Measurements from ENCODE around the gene NKAIN2. TPM values are rescaled to one million over a fixed set of nuclear protein-coding genes. Genes with fewer than 3 reads are reported as not detected.

The NKAIN2 gene
- total RNA-seq, 1 experiment from 2014 or later: not detected

- ChIA-PET POLR2A (no interaction called here), RAD21 (ENCODE audit: low non-redundant PET in 1 of 2, low total read pairs in 2 of 2, uncharacterized antibody in 2 of 2, unreplicated experiment in 2 of 2) (no interaction called here), CTCF (no interaction called here)
- Histone ChIP-seq H3K27me3 (ENCODE audit: insufficient read depth, low read length) (peaks cover 32% of the 10 kb centered on the region), H3K9ac (ENCODE audit: low read length) (no peak overlapping the region), H4K20me1 (ENCODE audit: insufficient read depth) (no peaks in the 10 kb centered on the region), H3K4me3 (replicated peaks in 1 of 2; ENCODE audit: low read depth in 1 of 2, low read length in 2 of 2) (no peak overlapping the region), H2AFZ (ENCODE audit: low read depth, low read length, poor library complexity, severe bottlenecking) (no peak overlapping the region), H3K9me3 (ENCODE audit: control insufficient read depth in 1 of 2, insufficient read depth in 1 of 2, low read depth in 1 of 2, low read length in 2 of 2) (no peaks in the 10 kb centered on the region), H3K9me2 (ENCODE audit: insufficient read depth) (no peaks in the 10 kb centered on the region), H3K4me1 (ENCODE audit: control insufficient read depth in 1 of 2, insufficient read depth in 2 of 2, low read length in 2 of 2) (no peaks in the 10 kb centered on the region), H3K79me2 (ENCODE audit: insufficient read depth, low read length) (no peaks in the 10 kb centered on the region), H3K36me3 (ENCODE audit: control insufficient read depth in 1 of 2, insufficient read depth in 2 of 2, low read length in 2 of 2) (no peaks in the 10 kb centered on the region), H3K27ac (ENCODE audit: low read depth, low read length) (no peak overlapping the region), H3K4me2 (ENCODE audit: low read length) (no peak overlapping the region)
- no peak for TF ChIP-seq CEBPB (IDR thresholded peaks at IDR 0.05; ENCODE audit: low read depth)
- no peak for TF ChIP-seq RAD21 (IDR thresholded peaks at IDR 0.05; ENCODE audit: low read depth)
- TF ChIP-seq SIN3A (IDR thresholded peaks at IDR 0.05; ENCODE audit: low read depth): no peak
- no peak for TF ChIP-seq YY1 (IDR thresholded peaks at IDR 0.05; ENCODE audit: extremely low read depth, insufficient replicate concordance, low read depth, low read length)
- TF ChIP-seq ELF1 (IDR thresholded peaks at IDR 0.05; ENCODE audit: borderline replicate concordance, low read depth): no peak
- no peak for TF ChIP-seq POLR2AphosphoS5 (IDR thresholded peaks at IDR 0.05; ENCODE audit: low read depth, low read length)
- TF ChIP-seq POLR2A (IDR thresholded peaks at IDR 0.05; ENCODE audit: borderline replicate concordance, extremely low read depth, insufficient read depth, insufficient read length): no peak
- TF ChIP-seq EZH2phosphoT487 (IDR thresholded peaks at IDR 0.05; ENCODE audit: borderline replicate concordance): no peak
- TF ChIP-seq FOSL1 (IDR thresholded peaks at IDR 0.05; ENCODE audit: low read depth): no peak
- no peak for TF ChIP-seq ZFX (IDR thresholded peaks at IDR 0.05)
- no peak for TF ChIP-seq JUND (IDR thresholded peaks at IDR 0.05)
- intact Hi-C loops (cut with micrococcal nuclease): loop anchor here (5.0 kb wide), 1 partner anchor 1047 kb away; no protein-coding TSS in a partner anchor
- DNase-seq (ENCODE audit: low read depth, low spot score): no peak
- no peak for ATAC-seq
- BruUV-seq (replicated peaks): no TSS peak
These were observed 1.3 kb downstream of the NKAIN2 start for GRCh38 chr6:123804787-123805540.

- Histone ChIP-seq H3K27ac (ENCODE audit: low read depth, low read length) (no peak overlapping the region), H3K9me3 (ENCODE audit: control insufficient read depth in 1 of 2, insufficient read depth in 1 of 2, low read depth in 1 of 2, low read length in 2 of 2) (no peaks in the 10 kb centered on the region), H2AFZ (ENCODE audit: low read depth, low read length, poor library complexity, severe bottlenecking) (no peak overlapping the region), H3K79me2 (ENCODE audit: insufficient read depth, low read length) (no peaks in the 10 kb centered on the region), H3K9me2 (ENCODE audit: insufficient read depth) (no peaks in the 10 kb centered on the region), H3K4me3 (replicated peaks in 1 of 2; ENCODE audit: low read depth in 1 of 2, low read length in 2 of 2) (no peak overlapping the region), H3K36me3 (ENCODE audit: control insufficient read depth in 1 of 2, insufficient read depth in 2 of 2, low read length in 2 of 2) (no peaks in the 10 kb centered on the region), H4K20me1 (ENCODE audit: insufficient read depth) (no peaks in the 10 kb centered on the region), H3K4me2 (ENCODE audit: low read length) (no peak overlapping the region), H3K4me1 (ENCODE audit: control insufficient read depth in 1 of 2, insufficient read depth in 2 of 2, low read length in 2 of 2) (no peaks in the 10 kb centered on the region), H3K27me3 (ENCODE audit: insufficient read depth, low read length) (peaks cover 24% of the 10 kb centered on the region), H3K9ac (ENCODE audit: low read length) (no peak overlapping the region)
- no peak for ATAC-seq
- CTCF ChIA-PET: no interaction called here
- intact Hi-C loops (cut with micrococcal nuclease): no loop called here
- no peak for TF ChIP-seq POLR2AphosphoS5 (IDR thresholded peaks at IDR 0.05; ENCODE audit: low read depth, low read length)
- RAD21 ChIA-PET (ENCODE audit: low non-redundant PET in 1 of 2, low total read pairs in 2 of 2, uncharacterized antibody in 2 of 2, unreplicated experiment in 2 of 2): no interaction called here
- no peak for DNase-seq (ENCODE audit: low read depth, low spot score)
- POLR2A ChIA-PET: no interaction called here
- no TSS peak for BruUV-seq (replicated peaks)
These were observed 2.3 kb downstream of the NKAIN2 start for GRCh38 chr6:123805921-123806320.
